HG03039 (cell line): ENCODE measurements around the gene PHF1.

Experiments used
- ATAC-seq: cut with Tn5 transposase; IDR thresholded peaks from one replicate; pipeline ENCODE4 v1.9.1; 2021; ENCODE audit warnings: mild to moderate bottlenecking, moderate library complexity; ENCODE audit not compliant: unreplicated experiment

The PHF1 gene

DNA sequence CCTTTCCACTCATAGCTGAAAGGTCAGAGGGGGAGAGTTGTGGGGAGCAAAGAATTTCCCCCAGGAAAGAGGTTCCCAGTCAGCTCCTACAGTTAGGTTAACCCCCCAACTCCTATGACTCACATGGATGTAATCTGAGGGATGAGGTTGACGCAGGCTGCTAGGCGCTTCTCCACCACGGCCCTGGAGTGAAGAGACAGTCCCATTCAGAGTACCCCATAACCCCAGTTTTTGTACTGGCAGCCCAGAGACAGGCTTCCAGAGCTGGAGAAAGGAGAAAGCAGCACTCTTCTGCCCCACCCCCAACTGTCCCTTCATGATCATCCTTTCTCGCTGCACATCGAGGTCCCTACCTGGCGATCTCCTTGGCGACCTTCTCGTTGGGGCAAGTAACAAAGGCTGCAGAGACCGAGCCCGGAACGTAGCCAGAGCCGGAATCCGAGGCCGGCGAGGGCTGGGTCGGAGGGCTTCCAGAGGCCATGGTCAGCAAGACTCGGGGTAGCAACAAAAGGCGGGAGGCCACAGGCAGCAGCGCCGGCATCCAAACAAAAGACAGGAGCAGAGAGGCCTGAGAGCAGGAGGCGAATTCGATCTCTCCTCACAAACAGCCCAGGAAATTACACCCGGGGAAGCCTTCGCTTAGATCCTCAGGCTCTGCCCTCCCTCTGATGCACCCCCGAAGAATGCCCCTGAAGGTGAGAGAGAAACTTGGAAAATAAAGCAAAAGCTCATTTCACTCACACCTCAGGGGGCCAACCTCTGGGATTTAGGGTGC lies 6.5 kb downstream of the PHF1 start:
- ATAC-seq = no peak

DNA sequence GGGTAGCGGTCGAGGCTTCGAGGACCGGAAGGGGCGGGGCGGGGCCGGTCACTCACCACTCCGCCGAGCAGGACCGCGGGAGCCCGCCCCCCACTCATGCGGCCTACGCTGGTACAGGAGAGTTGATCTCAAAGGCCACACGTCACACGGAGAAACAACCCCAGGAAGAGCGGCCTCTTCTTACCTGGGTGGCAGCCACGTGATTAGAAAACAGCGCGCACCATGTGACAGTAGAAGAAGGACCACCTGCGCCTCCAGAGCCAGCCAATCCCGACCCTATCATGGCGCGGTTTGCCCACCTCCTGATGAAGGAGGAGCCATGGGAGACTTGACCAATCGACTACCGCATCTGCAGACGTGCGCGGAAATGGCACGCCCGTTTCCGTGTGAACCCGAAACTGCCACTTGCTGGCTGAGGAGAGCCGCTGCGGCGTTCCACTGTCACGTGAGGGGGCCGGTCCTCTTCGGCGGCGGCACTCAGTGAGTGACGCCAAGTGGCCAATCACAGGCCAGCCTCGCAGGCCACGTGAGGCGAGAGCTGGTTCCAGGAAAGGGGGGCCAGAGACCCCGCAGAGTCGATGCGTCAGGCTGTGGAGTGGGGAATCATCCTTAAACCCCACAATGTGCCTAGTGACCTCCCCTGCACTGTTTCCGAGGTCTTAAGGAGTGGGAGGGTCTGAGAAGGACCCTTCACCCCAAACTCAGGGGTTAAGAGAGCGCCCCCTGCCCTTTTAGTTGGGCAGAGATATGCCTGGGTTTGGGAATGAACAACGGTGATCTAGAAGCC lies 7.3 kb downstream of the PHF1 start, which contains the start of gene CUTA:
TSS of gene CUTA (minus strand) at position 205 of the 787 bp plus-strand sequence. CDS start at position 98, 107 bp downstream.
- peak; percentile 78 for ATAC-seq

DNA sequence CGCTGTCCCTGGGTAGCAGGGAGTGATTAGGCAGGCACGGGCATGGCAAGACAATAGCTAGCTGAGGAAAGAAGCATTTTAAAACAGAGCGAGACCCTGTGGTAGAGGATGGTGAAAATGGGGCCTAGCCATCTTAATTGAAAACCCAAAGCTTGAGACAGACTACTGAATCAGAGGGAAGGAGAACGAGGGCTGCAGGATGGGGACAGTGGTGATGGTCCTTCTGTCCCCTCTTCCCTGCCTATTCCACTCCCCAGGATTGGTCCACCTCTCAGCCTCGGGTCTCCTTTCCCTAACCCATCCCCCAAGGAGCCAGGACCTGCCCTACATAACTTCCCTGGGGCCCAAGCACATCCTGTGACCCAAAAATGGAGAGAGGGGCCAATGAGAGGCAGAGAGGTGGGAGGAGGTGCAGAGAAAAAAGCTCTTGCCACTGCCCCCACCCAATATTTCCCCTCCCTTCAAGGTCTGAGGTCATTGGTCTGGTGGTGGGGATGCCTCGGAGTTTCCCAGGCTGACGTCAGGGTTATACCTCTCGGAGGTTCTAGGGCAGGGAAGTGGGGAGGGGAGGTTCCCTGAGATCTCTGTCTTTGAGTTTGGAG lies 8.0 kb downstream of the PHF1 start:
- no peak for ATAC-seq

DNA sequence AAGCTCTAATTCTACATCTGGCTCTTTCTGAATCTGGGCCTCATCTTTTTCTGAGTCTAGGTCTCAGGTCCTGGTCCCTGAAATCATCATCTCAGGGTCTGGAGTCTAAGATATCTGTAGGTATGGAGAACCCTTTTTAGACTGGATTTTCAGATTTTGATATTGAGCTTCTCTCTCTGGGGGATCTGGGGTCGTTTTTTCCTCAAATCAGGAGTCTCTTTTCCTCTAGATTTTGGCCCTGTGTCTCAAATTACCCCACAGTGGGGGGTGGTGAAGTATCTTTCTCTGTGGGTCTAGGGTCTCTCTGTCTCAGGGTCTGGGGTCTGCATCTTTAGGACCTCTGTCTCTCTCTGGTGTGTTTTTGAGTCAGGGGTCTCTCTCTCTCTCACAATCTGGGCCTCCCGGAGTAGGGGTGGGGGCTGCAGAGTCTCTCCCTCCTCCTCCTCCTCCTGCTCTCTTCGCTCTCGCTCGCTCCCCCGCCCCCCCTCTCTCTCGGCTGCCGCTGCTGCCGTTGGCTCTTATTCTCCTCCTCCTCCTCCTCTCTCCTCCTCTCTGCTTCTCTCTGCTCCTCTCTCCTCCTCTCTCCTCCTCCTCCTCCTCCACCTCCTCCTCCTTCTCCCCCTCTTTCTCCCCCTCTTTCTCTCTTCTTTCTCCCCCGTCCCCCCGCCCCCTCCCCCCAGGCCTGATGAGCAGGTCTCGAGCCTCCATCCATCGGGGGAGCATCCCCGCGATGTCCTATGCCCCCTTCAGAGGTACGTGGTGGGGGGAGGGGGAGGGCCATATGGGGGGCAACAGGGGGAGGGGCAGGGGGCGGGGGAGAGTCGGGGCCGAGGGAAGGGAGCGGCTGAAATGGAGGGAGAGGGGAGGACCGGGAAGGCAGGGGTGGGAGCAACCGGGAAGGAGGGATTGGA lies 9.0 kb downstream of the PHF1 start, which contains the start of gene SYNGAP1:
TSS of gene SYNGAP1 (plus strand) at position 486 of the 911 bp plus-strand sequence. CDS start at position 686, 200 bp downstream.
- no peak for ATAC-seq

DNA sequence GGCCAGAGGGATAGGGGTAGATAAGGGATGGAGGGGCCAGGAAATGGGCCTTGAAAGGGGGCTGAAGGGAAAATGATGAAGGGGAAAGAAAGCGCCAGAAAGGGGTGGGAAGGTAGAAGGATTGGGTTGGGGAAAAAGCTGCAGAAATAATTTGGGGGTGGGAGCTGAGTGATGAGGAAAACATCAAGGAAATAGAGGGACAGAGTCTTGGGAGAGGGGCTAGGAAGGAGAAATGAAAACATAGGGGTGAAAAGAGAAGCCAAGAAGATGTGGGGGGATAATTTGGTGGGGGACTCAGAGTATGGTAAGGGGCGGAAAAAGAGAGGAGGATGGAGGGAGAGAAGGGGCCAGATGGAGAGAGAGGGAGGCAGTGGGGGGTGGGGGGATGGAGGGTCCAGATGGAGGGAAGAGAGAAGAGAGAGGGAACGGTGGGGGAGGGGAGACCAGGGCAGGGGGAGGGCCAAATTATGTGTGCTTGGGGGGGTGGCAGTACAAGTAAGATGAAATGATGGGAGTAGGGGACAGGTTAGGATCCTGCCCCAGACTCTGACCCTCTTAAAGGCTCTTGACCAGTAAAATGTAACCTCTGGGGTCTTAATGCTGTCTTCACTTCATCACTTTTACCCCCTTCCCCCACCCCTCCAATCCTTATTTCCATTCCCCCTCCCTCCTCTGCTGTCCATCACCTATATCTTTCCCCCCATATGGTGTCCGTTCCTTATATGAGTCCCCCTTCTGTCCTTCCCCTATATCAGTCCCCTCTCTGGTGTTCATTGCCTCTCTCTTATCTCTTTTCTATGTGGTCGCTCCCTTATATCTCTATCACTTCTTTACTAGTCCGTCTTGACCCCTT lies 9.9 kb downstream of the PHF1 start:
- no peak for ATAC-seq

DNA sequence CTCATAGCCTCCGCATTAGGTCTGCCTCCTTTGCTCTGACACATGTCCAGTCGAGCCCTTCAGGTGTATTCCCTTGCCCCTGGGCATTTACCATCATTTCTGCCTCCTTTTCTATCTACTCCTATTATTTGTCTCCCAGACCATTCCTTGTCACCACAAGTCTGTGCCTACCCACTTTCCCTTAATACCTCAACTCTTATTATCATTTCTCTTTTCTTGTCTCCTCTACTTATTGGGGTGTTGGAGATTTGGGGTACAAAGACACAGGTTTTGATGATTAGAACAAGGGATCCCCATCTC lies 10.5 kb downstream of the PHF1 start:
- ATAC-seq = no peak

DNA sequence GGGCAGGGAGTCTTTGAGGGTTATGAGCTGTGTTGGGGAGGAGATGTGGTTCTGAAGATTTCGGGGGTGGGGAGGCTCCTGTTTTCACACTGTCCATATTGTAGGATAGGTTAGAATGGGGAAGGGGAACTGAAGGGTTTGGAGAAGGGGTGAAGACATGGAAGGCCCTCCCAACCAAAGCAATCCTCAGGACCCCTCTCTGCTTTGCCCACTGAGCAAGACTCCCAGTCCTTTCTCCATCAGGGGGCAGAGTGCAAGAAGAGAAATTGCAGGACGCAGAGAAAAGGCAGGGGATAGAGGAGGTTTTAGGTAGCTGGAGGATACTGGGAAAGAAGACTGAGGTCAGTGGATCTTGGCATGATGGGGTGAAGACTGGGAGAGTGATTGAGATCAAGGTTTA lies 13.0 kb downstream of the PHF1 start:
- no peak for ATAC-seq

DNA sequence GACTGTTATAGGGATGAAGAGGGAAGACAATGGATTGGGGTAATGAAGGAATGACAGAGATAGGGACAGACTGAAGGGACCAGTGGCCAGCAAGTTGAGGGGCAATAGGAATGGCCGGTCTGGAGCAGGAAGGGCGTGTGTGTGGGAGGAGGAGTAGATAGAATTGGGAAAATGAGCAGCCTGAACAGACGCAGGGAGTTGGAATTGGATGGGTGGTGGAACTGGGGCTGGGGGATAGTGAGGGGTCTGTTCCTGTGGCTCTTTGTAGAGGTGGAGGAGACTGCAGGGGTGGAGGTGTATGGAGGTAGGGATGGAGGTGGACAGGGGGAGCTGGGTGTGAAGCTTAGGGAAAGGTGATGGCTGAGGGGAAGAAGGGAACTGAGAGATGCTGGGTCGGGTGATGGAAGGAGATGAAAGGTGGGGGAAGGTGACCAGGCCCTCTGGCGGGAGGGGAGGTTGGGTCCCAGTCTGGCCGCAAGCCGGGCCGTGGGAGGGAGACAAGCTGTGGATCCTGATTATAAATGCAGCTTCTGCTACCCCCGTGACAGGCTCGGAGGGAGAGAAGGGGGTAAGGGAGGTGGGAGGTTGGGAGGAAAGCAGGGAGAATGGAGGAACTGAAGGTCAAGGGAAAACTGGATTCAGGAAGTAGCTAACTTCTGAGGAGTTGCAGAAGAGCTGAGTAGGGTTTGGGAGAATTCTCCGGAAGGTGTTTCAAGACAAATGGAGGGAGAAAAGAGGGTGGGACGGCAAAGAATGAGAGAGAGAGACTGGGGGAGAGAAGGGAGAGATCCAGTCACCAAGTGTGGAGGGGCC lies 14.2 kb downstream of the PHF1 start:
- no peak for ATAC-seq

DNA sequence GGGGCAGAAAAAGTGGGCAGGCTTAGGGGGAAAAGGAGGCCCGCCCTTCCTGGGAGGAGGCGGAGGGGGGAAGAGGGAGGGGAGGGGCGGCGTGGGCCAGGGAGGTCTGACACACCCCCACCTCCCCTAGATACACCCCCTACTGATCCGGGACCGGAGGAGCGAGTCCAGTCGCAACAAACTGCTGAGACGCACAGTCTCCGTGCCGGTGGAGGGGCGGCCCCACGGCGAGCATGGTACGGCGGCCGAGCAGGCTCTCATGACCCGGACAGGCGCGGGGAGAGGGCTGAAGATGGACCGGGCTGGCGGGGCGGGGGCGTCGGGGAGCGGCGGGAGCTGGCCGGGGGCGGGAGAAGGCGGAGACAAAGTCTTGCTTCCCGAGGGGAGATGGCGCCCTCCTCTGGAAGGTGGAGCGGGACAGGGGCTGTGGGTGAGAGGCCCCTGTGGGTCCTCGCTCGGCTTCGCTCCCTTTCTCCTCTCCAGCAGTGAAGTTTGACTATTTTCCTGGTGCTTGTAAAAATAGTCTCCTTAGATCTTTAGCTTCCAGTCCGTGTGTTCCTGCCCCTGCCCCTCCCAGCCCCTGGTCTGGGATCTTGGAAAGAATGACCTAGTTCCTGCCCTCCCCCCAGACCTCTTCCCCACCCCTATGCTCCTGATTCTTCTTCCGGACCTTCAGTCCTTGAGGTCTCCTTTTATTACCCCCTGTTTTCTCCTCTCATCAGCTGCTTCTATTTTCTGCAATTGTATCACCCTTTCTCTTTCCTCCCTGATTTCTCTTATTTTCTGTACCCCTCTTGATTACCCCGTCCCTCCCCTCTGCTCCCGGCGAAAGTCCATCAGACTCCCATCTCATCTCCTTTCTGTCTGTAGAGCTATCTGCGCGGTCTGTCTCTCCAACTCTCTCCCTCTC lies 15.1 kb downstream of the PHF1 start:
- ATAC-seq = no peak

DNA sequence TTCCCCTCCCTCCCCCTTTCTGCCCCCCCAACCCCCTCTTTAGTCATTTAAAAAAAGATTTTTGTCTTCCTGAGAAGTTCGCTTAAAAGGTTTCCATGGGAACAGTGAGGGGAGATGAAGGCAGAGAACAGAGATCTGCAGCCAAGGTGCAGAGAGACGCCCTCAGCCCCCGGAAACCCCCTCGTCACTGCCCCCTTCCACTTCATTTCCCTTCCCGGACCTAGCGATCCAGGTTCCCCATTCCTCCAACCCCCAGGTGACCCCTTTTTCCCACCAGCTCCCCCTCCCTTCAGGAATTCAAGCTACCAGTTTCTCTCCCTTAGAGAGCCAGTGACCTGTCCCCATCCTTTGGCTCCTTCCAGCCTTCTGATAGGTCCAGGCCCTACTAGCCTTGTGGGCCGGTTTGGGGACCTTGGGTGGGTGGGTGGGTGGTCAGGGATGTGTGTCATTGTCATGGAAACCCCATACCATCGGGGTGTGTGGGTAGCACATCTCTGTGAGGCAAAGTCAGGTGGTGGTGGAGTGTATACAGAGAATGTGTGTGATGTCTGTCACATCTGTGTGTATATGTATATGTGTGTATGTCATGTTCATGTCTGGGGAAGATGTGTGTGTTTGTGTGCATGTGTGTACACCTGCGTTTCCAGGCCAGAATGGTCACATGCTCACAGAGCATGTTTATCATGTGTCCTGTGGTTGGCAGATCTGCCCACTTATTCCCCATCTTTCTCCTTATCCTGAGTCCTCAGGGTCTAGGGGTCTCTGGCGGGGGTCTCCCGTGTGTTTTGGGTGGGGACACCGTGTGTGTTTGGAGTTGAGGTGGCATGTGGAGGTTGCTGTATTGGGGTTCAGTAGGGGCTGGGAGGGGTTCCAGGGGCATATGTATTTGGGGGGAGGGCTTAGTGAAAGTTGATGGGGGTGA lies 16.0 kb downstream of the PHF1 start:
- no peak for ATAC-seq

DNA sequence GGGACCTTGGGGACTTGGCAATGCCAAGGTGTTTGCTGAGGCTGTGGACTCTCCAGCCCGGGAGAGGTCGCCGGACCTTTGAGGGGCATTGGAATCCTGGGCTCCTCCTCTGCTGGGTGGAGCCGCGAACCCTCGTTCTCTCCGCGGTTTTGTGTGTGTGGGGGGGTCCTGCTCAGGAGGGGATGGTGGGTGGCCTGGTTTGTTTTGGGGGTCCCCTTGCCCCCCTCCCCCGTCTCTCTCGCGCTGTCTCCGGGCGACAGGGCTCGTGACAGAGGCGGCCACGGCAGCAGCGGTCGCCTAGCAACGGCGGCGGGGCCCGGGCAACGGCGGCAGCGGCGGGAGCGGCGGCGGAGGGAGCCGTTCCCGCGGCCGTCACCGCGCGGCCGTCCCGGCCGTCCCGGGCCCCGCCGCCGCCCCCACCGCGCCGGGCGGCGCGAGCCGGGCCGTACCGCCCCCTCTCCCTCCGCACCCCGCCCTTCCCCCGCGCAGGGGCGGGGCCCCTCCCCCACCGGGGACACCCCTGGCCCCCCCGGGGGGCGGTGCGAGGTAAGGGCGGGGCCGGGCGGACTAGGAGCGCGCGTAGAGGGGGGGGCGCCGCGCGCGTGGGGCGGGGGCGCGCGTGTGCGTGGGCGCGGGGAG lies 16.9 kb downstream of the PHF1 start:
- no peak for ATAC-seq

DNA sequence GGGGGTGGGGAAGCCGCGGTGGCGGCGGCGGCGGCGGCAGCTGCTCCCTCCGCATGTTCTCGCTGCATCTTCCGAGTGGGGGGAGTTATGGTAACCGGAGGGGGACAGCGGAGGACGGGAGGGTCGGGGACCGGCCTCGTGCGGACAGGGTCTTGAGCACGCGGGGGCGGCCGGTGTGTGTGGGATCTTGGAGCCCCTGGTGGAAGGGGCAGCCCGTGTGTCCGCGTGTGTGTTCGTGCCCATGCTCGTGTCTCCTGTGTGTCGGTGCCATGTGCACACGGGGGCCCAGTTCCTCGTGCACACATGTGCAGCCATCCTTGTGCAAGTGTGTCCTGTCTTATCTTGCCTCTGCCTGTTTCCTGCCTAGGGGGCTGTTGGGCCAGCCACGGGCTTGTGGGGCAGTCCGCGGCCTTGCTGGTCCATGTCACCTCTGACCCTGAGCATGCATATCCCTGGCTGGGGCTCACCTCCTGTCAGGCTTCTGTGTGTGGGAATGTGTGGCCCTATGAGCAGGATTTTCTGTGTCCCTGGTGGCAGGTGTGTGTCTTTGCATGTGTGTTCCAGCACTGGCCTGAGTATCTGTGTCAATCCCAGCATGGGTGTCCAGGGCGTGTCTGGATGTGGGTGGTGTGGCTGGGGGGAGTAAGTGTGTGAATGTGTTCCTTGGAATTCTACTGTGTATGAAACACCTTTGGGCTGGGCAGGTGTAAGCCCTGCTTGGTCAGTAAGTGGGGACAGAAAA lies 17.6 kb downstream of the PHF1 start:
- no peak for ATAC-seq

DNA sequence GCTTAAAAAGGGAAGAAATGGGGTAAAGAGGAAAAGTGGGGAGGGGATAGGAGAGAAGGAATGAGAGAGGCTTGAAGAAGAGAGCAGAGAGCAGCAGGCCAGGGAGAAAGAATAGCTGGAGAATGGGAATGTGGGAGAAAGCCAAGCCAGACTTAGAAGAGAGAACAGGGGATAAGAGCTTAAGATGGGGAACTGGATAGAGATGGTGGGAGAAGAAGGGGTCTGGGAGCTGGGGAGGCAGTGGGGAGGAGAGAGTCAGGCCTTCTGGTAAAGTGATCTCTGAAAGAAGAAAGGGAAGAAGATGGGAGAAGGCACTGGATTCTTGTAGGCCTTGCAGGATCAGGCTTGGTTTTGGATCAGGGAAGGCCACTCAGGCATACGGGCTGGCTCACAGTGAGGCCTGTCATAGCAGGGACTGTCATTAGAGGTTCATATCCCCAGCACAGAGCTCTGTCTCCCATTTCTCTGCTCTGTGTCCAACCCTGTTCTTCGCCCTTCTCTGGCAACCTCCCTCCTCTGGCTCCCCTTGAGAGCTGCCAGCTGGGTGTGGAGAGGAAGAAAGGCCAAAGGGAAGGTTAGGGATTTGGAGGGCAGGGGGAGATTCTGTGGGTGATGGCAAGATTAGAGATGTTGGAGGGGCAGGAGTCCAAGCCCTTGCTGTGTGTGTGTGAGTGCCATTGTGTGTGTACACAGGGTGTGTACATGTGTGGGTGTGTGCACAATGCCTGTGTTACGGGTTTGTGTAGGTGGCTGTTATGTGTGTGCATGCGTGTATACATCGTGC lies 18.3 kb downstream of the PHF1 start:
- ATAC-seq = no peak

DNA sequence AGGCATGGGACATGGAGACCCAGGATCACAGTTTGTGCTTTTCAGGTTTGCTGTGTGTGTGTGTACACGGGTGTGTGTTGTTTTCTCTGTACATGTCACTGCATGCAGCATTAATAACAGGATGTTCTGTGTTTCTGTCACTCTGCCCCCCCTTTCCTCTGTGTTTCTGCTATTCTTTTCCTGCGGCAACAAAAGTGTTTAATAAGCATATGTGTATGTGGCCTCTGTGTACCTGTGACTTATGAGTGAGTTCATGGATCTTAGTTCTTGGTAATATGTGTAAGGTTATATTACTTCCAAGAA lies 18.9 kb downstream of the PHF1 start:
- ATAC-seq = no peak

DNA sequence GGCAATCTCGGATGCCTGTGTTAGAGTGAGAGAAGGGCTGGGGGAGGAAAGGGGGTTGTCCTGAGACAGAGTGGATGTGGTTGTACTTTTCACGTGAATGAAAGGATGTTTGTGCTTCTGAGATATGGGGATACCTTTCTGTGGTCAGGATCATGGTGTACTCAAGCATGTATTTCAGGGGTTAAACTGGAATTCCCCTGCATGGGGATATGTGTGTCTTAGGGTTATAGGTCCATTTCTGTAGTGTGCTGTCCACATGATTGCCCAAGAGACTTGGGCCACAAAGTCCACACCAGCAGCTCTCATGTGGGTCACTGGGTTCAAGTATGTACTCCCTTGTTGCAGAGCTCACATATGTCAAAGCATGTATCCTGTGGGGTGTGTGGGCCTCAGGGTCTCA lies 19.5 kb downstream of the PHF1 start:
- no peak for ATAC-seq
